IPS-NIHi11 (cell line): ENCODE data around the gene GDF10.

Experiments
- DNase-seq: peaks from one replicate; pipeline ENCODE4 v3.0.0; 2012; ENCODE audit warnings: mixed read lengths, low spot score

GDF10 gene, protein sequence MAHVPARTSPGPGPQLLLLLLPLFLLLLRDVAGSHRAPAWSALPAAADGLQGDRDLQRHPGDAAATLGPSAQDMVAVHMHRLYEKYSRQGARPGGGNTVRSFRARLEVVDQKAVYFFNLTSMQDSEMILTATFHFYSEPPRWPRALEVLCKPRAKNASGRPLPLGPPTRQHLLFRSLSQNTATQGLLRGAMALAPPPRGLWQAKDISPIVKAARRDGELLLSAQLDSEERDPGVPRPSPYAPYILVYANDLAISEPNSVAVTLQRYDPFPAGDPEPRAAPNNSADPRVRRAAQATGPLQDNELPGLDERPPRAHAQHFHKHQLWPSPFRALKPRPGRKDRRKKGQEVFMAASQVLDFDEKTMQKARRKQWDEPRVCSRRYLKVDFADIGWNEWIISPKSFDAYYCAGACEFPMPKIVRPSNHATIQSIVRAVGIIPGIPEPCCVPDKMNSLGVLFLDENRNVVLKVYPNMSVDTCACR

DNA sequence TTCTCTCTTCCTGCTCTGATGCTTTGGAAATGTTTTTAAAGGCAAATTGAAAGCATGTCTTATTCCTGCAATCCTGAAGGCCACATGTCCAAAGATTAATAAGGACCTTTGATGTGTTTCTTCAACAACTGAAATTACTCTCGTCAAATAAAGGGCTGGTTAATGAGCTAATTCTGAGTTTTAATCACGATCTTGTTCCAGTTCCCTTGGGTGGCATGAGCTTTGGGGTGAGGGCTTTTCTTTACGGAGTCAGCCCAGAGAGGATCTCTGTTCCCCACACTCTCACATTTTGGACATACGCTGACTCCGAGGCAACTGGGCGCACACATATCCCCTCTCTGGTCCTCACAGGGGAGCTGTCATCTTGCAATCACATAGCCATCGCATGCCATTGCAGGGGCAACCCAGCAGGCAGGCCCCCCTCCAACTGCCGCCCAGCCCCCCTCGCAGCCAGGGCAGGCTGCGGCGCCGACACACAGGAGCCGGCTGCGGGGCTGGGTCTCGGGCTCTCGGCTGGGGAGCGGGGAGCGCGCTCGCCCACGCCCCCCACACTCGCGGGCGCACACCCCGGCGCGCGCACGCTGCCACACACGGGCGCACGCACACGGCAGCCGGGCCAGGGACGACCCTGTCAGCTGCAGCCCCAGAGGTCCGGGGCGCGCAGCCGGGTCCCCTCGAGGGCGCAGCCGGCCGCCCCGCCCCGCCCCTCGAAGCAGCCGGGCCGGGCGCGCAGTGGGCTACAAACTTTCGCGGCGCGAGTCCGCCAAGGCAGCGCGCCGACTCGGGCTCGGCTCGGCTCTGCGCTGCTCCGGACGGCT, at the start of gene GDF10:
Gene GDF10 (plus strand): TSS at position 587 of the 818 bp plus-strand sequence. CDS start 455 bp downstream, outside the sequence.
- DNase-seq, result peak; percentile 58

DNA sequence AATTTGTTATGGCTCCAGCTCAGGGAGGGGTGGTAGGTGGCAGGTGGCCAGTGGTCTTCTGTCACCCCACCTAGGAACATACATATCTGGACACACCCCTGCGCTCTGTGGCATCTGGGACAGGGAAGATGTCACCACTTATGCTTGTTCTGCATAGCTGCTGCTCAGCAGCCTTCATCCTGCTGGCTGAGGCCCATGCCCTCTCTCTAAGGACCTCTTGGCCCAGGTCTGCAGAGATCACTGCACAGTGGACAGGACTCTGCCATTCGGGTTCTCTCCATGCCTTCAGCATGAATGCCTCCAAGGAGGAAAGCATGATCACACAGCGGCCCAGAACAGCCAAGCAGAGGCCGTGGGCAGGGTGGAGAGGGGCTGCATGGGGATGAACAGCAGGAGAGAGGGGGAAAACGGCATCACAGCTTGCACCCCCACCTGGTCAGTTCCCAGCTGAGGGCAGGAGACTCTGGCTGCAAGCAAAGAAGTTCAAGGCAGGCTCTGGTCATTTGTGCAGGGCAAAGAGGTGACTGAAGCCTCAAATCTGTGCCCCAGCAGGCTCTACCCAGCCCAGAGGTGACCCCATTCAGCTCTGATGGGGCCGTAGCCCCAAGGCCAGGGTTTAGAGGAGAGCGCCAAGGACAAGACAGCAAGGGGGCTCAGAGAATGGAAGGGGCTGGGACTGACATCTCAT, 47.8 kb upstream of the GDF10 start:
- DNase-seq, result no peak

DNA sequence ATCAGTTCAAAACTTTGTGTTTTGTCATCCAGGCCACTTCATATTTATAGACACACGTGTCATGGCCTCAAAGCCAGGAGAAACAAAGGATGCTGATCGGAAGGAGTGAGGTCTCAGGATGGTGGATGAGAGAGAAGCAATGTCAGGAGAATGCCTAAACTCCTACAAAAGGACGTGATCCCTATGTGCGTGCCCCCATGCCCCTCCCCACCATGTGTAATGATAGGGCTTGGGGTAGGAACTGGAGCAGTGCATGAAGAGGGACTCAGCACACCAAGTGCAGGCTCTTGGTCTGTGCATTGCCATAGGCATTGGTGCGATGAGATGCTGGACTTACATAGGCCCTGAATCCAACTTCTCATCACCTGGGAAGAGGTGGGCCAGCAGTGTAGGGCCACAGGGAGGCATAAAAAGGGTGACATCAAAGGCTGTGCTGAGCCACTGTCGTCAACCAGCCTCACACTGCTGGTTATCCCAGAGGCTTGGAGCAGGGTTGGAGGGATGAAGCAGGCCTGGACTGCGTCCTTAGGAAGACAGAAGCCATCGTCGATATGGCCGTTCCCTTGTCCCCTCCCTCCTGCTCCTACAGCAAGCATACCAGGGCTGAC, 46.9 kb upstream of the GDF10 start:
- no peak for DNase-seq

DNA sequence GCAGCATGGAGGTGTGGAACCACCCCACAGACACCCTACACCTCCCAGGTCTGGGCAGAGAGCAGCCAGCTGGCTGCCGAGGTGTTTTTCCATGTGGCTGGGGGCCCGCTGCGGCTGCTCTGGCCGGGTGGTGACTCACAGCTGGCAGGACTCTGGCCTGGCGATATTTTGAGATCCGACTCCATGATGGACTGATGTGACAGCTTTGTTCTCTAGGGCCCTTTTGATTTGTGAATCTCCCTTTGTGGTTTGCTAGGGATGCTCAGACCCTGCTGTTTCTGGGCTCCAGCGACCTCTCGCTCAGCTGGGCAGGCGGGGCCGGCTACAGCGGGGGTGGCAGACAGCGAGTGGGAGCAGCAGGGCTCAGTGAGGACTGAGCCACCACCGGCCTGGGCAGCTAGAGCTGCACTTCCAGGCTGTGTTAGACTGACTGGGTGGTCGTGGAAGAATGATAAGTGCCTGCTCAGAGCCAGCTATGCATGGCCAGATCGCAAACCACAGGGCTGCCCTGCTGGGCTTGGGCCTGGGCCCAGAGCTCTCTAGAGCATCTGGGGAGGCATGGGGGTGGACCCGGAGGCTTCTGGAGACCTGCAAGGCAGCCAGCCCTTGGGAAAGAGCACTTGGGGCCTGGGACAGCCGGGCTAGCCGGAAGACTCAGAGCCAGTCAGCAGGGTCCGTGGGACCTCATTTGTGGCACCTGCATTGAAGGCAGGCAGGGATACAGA, 46.2 kb upstream of the GDF10 start:
- peak; percentile 31 for DNase-seq

DNA sequence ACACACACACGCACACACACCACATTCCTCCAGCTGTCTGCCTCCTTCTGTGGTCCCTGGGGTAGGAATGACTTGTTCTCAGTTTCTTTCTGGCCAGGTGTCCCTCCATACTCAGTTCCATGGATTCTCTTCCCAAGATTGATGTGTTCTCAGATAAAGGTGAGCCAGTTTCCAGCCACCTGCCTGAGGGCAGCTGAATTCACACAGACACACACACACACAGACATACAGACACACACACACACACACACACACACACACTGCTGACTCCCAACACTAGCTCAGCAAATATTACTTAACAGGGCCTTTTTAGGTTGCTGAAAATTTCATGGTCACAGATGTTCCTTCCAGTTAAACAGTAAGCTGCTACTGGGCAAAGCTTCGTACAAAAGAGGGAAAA, 45.4 kb upstream of the GDF10 start:
- no peak for DNase-seq

DNA sequence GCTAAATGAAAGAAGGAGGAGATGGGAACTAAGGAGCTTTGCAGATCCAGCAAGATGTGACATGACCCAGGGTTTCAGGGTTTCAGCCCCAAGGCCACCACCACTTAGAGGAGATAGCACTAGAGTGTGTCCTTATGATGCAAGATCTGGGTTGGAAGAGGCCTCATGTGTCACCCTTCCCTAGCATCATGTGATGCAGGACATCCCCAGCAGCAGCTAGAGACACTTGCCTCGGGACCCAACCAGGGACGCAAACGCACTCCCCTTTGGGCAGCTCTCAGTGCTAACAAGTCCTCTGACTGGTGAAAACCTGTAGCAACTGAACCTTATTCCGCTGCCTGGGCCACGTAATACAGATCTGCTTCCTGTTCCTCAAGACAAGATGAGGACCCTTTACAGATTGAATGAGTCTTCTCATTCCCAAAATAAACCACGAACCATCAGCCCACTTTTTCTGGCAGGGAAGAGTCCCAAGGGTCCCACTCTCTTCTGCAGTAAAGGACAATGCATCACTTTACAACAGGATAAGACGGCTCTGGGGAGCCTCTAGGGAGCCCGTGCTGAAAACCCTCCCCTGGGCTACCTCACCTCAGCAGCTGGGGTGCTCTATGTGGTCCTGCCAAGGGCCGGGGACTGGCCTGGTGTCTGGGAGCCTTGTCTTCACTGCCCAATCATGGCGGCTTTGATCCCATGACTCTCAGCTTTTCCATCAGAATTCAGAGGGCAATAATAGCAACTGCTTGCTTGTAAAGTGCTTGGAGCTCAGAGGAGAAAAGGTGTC, 44.8 kb upstream of the GDF10 start:
- DNase-seq, result no peak

DNA sequence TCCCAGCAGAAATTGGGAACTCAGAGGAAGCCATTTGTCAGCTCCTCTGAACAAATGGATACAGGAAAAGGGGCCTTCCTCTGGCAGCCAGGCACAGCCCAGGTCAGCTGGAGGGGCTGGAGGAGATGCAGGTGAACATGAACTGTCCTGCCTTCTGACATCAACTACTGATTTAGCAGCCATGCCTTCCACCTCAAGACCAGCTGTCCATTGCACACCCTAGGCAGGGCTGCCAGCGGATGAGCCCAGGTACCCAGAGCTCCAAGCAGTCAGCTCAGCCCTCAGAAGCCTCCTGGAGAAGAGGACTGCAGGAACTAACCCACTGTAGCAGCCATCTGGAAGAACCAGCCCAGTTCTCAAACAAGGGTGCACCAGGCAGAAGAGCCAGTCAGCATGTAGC, 44.1 kb upstream of the GDF10 start:
- DNase-seq, result no peak

DNA sequence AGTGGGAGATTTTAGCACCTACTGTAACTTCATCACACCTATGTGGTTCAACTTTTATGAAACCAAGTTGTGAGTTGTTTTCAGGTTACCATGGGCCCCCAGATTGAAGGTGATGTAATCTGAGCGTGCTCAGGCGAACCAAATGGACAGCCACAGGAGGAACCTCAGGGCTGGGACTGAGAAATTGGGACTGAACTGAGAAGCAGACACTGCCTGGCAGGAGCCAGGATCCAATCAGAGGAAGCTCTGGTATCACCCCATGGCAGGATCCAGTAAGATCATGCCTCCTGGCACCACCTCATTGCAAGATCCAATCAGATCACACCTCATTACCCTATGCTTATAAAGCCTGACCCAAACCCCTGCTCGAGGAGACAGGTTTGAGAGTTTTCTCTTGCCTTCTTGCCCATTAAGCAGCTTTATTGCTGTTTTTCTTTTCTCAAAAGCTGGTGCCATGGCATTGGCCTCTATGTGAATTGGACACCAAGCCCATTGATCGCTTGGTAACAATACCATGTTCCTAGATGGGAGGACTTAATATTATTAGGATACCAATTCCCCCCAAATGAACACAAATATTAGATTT, 43.2 kb upstream of the GDF10 start:
- DNase-seq, result no peak

DNA sequence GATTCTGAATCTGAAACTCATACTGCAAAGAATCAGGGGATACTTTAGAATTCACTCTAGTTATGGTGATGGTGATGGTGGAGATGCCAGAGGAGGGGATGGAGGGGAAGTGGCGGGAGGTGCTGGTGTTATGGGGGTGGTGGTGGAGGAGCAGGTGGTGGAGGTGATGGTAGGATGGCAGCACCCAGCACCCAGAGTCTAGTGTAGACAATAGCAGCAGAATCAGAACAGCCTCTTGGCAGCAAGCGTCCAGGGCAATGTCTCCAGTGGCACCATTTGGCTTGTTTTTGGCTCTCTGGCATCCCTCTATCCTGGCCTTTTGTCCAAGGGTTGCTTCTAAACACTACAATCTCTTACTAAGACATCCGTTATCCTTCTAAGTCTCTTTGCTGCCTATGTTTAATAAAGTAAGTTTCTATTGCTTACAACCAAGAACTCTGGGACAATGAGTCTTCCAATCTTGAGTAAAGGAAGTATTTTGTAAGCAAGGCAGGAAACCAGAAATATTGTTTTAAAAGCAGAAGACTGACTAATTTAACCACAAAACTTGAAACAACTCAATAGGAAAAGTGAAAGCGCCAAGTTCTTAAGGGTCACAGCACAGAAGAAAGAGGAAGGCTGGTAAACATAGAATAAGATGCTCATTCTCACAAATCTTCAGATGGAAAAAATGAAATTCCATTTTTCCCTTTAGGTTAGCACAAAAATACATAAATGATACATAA, 42.4 kb upstream of the GDF10 start:
- no peak for DNase-seq

DNA sequence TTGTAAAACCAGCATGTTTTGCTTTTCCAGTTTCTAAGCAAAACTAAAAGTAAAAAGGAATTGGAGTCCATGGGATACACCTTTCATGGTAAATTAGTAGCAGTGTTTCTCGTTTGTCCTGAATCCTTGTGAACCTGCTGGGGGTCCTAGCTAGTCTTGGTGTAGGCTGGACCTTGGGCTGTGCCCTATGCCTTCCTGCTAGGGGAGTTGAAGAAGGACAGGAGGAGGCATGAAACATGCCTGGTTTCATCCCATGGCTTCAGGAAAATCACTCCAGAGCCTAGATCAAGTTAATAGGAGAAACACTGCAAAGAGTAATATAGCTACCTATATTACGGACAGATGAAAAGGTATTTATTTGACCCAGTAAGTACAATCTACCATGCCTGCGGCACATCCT, 41.1 kb upstream of the GDF10 start:
- DNase-seq, result no peak

DNA sequence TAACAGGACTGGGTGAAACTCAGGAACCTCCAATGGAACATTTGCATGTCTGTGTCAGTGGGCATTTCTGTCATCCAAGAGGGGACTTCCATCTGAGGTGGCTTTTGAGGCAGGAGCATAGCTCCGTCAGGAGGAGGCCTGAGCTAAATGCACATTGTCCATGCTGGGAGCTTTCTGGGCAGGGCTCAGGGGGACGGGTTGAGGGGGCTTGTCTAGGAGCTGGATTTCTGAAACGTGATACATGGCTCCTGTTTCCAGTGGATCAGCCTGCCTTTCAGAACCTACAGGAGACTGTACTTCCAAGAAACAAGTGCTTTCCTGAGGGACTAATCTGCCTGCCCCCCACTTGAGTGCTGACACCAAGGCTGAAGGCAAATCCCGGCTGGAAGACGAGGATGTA, 40.5 kb upstream of the GDF10 start:
- no peak for DNase-seq

DNA sequence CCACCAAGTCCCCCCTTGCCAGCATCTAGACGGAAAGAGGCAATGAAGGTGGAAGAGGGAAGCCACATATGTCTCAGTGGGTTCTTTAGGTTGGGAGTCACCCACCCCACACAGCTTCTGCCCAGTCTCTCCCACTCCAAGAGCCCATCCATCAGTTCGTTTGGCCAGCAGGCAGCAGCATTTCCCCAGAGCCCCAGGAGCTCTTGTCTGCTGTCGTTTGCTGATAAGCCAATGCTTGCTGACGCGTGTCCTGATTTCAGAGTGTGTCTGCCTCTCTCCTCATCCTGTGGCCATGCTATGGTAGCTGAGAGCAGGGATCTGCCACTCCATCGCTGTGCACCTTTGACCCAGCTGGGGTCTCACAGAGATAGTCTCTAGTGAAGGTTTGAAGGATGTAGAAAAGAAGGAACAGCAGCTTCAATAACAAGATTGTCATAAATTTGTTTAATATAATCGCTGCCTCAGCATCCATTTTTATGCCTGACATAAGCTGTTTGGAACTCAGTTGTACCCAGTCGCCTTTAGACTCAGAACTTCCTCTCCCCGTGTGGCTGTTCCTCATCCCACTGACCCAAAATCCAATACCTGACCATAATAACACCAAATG, 39.4 kb upstream of the GDF10 start:
- no peak for DNase-seq

DNA sequence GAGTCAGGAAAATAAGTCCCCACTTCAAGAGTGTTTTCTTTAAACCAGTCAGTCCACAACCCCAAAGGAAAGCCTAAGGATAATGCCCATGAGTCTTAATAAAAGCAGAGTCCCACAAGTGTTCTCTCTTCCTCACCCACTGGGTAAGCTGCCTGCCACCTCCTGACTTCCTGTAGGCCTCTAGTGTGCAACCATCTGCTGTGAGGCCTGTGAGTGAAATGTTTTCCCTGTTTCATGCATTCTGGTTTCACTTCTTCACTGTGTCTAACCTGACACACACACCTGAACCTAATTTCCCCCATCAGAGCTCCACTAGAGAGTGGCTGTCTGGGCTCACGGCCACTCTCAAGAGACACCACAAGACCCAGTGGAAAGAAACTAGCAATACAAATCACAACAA, 38.9 kb upstream of the GDF10 start:
- no peak for DNase-seq

DNA sequence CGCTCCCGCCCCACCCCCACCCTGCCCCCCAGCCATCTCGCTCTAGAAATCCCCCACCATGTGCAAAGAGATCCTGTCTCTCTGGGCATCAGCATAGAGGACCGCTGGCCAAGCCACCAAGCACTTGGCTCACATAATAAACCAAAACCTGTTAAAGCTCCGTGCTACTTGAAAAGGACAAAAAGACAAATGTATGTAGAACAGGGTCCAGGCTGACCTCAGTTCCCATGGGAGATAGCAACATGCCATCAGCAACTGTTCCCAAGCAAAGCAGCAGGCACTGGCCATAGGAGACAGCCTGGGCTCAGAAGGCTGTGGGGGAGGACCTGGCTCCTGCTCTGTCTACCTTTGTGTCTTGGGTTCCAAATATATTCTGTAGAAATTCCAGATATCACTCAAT, 38.4 kb upstream of the GDF10 start:
- no peak for DNase-seq

DNA sequence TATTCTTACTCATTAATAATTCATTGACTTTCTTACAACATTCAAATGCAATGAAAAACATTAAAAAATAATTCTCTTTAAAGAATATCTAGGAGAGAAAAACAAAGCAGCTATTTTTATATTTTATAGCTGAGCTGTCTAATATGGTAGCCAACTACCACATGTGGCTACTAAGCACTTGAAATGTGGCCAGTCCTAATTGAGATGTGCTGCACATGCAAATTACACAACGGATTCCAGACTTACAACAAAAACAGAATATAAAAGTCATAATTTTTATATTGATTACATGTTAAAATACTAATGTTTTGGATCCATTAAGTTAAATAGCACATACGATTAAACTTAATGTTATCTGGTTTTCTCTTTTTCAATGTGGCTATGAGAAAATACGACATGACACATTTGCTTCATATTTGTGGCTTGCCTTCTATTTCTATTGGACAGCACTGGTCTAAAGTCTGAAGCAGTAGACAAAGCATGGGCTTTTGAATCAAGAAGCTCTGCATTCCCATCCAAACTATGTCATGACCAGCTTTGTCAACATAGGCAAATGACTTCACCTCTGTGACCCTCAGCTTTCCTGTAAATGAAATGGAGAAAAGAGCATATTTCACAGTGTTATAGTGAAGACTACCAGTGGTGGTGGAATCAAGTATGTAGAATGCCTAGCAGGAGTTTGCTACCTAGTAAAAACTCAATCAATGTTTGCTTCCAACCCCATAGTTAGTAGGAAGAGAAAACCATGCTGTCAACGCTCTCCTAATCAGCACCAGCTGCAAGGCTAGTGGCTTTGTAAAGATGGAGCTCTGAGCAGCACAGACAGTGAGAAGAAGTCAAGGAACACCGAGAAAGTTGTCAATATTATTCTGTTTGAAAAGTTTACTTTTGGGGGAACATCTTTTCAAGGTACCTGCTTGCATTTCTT, 37.1 kb upstream of the GDF10 start:
- DNase-seq, result no peak

DNA sequence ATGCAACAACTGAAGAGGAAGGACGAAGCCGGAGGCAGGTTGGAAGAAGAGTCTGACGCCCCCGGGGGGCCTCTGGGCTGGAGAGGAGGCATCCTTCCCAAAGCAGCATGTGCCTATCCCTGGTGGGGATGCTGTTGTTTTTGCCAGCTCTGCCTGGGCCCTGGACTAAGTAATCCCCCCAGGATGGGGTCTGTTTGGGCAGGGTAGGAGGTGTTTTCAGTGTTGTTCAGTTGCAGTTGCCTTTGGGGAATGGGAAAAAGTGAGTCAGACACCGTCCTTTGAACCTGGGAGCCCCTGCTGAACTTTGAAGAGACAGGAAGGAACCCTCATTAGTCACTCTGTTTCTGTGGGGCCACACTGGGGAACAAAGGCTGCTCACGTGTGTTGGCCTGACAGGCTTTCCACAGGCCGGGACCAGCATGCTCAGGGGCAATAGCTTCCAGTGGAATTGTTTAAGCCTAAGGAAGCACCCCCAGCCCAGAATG, 35.2 kb upstream of the GDF10 start:
- DNase-seq, result no peak

DNA sequence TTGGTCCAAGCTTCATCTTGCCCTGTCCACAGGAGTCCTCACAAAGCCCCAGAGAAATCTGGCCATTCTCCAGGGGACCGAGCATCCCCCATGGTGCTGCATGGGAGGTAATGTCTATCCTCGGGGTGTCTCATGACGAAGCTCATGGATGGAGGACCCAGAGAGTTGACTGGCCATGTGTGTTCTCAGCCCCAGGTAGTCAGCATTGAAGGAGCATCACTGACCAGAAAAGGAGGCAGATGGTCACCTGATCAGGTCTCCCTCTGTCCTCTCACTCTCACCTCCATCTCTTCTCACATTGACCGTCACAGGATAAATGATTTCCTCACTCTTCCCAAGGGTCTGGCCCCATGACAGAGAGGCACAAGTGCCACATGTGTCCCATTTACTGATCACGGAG, 33.4 kb upstream of the GDF10 start:
- DNase-seq, result no peak

DNA sequence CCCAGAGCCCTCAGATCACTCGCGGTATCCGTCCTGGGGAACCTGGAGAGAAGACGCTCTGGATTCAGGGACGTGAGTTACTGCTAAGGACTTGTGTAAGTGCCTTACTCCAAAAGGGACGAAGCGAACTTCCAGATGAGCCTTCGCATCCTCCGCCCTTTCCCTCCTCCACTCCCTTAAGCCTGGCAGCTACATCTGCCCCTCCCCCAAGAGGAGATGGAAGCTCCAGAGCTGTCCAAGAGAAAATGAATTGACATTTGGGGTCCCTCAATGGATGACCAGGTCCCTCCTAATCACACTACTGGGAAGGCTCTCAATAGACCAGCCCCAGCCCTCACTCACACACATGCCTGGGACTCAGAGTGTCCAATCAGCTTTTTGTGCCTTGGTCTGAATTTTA, 31.3 kb upstream of the GDF10 start:
- DNase-seq, result no peak
